Measurements from ENCODE around the gene PLD1.

Gene PLD1

GRCh38 chr3:171615686-171616085, 194.6 kb downstream of the PLD1 start:
- no peak for DNase-seq (ENCODE audit: low read depth in 1 of 2, low spot score in 1 of 2)
- Histone ChIP-seq H3K4me3 (replicated peaks; ENCODE audit: insufficient read depth, low read length) (no peak overlapping the region), H3K27ac (replicated peaks) (no peak overlapping the region), H3K27me3 (ENCODE audit: insufficient read depth, poor library complexity, severe bottlenecking) (no peaks in the 10 kb centered on the region)
- no peak for TF ChIP-seq SPI1 (IDR thresholded peaks at IDR 0.05; ENCODE audit: borderline replicate concordance, low read depth)
- TF ChIP-seq GABPA (IDR thresholded peaks at IDR 0.05; ENCODE audit: low read depth), result no peak
- no peak for TF ChIP-seq CTCF (IDR thresholded peaks at IDR 0.05; ENCODE audit: insufficient read depth, low read length)
- no peak for TF ChIP-seq REST (IDR thresholded peaks at IDR 0.05; ENCODE audit: insufficient replicate concordance, low read depth)
- TF ChIP-seq POLR2AphosphoS5 (IDR thresholded peaks at IDR 0.05; ENCODE audit: low read depth), result no peak

GRCh38 chr3:171615281-171615680, 195.0 kb downstream of the PLD1 start:
- Histone ChIP-seq H3K4me3 (replicated peaks; ENCODE audit: insufficient read depth, low read length) (no peak overlapping the region), H3K27ac (replicated peaks) (no peak overlapping the region), H3K27me3 (ENCODE audit: insufficient read depth, poor library complexity, severe bottlenecking) (no peaks in the 10 kb centered on the region)
- TF ChIP-seq GABPA (IDR thresholded peaks at IDR 0.05; ENCODE audit: low read depth) (no peak), SPI1 (IDR thresholded peaks at IDR 0.05; ENCODE audit: borderline replicate concordance, low read depth) (no peak), POLR2AphosphoS5 (IDR thresholded peaks at IDR 0.05; ENCODE audit: low read depth) (no peak), REST (IDR thresholded peaks at IDR 0.05; ENCODE audit: insufficient replicate concordance, low read depth) (no peak), CTCF (IDR thresholded peaks at IDR 0.05; ENCODE audit: insufficient read depth, low read length) (no peak)
- DNase-seq (ENCODE audit: low read depth in 1 of 2, low spot score in 1 of 2), result no peak

GRCh38 chr3:171614318-171614921, 195.9 kb downstream of the PLD1 start:
- H3K27me3 ChIP-seq (ENCODE audit: insufficient read depth, poor library complexity, severe bottlenecking), result no peaks in the 10 kb centered on the region
- no peak overlapping the region for H3K27ac ChIP-seq (replicated peaks)
- TF ChIP-seq SPI1 (IDR thresholded peaks at IDR 0.05; ENCODE audit: borderline replicate concordance, low read depth), result no peak
- TF ChIP-seq CTCF (IDR thresholded peaks at IDR 0.05; ENCODE audit: insufficient read depth, low read length), result no peak
- TF ChIP-seq POLR2AphosphoS5 (IDR thresholded peaks at IDR 0.05; ENCODE audit: low read depth), result no peak
- no peak for TF ChIP-seq REST (IDR thresholded peaks at IDR 0.05; ENCODE audit: insufficient replicate concordance, low read depth)
- no peak for TF ChIP-seq GABPA (IDR thresholded peaks at IDR 0.05; ENCODE audit: low read depth)
- H3K4me3 ChIP-seq (replicated peaks; ENCODE audit: insufficient read depth, low read length), result no peak overlapping the region
- no peak for DNase-seq (ENCODE audit: low read depth in 1 of 2, low spot score in 1 of 2)

All from HL-60 (cell line).